HG03039 (cell line): ENCODE results near the gene FMNL1.

Experiments
- ATAC-seq: cut with Tn5 transposase; IDR thresholded peaks from one replicate; pipeline ENCODE4 v1.9.1; 2021; ENCODE audit warnings: mild to moderate bottlenecking, moderate library complexity; ENCODE audit not compliant: unreplicated experiment

FMNL1 gene

DNA sequence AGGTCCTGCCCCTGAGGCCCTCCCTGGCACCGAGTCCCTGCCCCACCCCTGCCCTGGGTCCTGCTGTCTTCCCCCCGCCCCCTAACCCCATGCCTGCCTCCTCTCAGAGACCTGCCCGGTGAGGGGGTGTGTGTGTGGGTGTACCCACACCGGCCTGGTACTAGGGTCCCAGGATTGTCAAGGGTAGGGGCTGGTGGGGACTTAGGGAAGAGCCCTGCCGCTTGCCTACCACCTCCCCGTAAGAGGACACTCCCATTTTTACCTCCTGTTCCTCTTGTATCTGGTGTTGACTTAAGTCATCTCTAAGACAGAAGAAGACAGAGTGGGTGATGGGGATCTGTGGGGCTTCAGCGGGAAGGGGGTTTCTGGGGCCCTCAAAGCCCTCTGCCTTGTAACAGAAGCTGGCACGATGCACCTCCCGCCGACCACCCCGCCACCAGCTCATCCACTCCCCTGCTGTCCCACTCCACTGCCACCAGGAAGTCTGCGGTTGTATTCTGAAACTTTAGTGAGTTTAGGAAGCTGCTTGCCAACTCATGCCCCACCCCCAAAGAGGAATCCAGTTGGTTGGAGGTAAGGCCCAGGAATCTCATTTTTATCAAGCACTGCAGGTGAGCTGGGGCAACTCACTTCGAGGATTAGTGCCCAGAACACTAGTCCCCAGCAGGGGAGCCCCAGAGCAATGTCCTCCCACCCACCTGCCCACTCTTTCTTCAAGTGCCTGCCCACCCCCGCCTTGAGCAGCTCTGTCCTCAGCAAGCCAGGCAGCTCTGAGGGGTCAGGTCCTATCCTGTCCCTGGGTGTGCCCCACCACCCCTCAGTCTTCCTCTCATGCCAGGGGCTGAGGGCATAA lies 34.7 kb downstream of the FMNL1 start:
- ATAC-seq, result no peak

DNA sequence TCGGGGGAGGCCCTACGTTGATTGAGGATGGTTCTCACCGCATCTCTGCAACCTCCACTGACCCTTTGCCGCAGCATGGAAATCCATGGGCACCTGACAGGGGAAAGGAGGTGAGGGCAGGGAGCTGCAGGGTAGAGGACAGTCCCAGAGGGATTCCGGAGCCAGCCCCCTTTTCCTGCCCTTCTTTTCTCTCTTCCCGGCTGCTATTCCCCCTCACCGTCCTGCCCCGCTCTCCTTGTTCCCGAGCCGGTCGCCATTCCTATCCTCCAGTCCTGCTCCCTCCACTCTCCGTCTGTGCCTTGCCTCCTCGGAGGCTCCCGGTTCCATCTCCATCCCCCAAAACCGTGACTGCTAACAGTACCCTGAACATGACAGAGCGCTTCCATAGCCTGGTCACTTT lies 35.4 kb downstream of the FMNL1 start:
- no peak for ATAC-seq

DNA sequence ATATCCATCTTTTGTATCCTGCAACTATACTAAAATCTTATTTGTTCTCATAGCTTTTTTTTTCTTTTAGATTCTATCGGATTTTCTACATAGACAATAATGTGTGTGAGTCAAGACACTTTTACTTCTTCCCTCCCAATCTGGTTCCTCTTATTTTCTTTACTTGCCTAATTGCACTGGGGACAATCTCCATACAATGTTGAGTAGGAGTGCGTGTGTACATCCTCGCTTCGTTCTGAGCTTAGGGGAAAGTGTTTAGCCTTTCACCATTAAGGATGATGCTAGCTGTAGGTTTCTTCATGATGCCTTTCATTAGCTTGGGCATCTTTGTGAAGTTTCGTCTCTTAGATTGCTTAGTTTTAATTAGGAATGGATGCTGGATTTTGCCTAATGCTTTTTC lies 37.3 kb downstream of the FMNL1 start:
- no peak for ATAC-seq

DNA sequence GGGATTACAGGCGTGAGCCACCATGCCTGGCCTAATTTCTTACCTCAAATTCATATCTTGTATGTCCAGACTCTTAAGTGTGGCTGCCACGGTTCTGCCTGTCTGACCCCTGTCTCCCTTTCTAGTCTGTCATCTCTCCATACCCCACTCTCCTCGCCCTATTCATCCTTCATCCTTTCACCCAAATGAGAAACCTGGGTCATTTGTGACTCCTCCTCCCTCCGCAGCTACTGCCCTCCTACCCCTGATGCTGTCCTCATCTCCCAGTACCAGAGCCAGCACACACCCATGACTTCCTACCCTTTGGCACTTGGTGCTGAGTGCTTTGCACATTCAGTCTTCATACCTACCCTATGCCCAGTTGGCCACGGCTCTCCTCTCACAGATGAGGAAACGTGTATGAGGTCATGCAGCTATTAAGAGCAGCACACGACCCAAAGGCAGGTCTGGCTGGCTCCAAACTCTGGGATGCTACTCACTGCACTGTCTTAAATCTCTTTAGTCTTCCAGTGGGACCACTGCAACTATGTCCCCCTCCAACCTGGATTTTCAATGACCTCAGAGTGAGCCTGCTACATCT lies 38.6 kb downstream of the FMNL1 start:
- ATAC-seq, result no peak

GRCh38 chr17:45261577-45262515 lies 40.2 kb downstream of the FMNL1 start, which contains the start of gene SPATA32:
SPATA32 (minus strand) TSS chr17:45262094; CDS start chr17:45262016, 78 bp downstream.
- no peak for ATAC-seq

GRCh38 chr17:45262516-45263476 lies 41.1 kb downstream of the FMNL1 start:
- no peak for ATAC-seq

- no peak for ATAC-seq
These were observed 41.8 kb downstream of the FMNL1 start for GRCh38 chr17:45263477-45263860.

DNA sequence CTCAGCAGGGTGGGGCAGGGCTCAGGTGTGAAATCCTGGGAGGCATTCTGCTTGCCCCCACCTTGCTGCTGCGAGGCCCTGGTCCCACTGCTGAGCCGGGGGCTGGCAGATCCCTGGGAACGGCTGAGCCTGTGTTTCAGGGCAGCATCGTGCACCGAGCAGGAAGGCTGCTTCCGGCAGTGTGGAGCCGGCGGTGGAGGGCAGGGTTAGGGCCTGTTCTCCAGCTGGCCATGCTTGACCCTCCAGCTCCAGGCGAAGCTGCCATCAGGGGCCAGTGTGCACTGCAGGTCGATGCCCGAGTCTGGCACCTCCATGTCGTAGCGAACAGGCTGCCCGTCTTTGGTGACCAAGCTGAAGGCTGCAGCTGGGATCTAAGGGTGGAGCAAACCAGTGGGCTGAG lies 42.7 kb downstream of the FMNL1 start:
- ATAC-seq, result no peak

DNA sequence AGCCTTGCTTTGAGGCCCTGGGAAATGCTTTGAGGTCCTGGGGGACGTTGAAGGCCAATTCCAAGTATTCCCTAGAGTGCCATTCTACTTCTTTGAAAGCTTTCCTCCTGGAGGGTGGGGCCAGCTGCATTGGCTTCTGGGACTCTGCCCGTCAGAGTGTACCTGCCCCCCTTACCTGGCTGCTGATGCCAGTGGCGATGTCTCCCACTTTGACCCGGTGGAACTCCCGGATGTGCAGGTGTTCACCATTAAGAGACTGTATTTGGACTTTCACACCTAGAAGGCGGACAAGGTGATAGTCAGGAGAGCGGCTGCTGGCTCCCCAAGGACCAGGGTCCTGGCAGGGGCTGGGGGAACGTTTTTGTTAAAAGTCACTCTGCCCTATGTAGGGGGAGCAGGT lies 43.3 kb downstream of the FMNL1 start:
- no peak for ATAC-seq

GRCh38 chr17:45265821-45266220 lies 44.1 kb downstream of the FMNL1 start:
- ATAC-seq, result no peak

DNA sequence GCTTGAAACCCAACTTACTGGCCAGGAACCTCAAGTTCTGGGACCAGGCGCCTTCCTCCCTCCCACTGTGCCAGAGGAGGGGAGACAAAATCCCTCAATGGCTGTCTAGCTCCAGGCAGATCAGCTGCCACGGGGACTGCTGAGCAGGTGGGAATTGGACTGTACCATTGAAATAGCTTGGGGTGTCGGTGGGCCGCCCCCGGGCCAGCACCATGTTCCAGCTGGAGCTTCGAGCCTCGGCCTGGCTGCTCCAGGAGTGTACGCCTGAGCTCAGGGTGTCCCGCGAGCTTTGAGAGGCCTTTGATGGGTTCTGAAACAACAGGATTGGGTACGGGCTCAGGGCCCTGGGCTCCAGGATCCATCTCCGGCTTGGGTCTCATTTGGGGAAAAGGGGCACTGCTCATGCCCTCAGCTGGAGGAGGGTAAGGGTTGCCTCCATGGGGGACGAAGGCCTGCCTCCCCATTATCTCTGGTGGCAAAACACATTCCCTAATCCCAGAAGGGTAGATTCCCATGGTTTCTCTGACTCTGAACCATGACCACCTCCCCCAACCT lies 44.8 kb downstream of the FMNL1 start:
- ATAC-seq, result no peak

DNA sequence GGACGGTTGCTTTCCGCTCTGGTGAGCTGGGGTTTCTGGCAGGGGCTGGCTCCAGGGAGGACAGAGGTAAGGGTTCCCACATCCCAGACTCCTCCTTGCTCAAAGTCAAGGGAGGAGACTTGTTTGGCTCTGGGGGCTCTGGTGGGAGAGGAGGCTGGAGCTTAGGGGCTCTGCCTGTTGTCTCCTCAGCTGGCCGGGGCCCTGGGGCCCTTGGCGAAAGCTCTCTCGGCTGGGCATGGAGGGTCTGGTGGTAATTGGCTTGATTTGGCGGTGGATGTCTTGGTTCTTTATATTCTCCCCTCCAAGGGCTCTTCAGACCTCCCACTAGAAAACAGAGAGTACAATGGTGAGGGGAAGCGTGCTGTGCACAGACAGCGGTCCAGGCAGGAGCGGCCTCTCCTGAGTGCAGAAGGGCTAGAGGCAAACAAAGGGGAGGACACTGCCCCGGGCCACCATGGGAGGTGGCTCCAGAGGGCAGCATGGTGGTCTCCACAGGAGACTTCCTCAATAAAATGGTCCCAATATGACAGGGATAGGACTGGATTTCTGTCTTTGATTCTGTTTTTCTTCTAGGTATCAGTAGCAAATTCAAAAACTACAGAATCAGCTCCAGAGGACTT lies 45.9 kb downstream of the FMNL1 start:
- ATAC-seq, result no peak

DNA sequence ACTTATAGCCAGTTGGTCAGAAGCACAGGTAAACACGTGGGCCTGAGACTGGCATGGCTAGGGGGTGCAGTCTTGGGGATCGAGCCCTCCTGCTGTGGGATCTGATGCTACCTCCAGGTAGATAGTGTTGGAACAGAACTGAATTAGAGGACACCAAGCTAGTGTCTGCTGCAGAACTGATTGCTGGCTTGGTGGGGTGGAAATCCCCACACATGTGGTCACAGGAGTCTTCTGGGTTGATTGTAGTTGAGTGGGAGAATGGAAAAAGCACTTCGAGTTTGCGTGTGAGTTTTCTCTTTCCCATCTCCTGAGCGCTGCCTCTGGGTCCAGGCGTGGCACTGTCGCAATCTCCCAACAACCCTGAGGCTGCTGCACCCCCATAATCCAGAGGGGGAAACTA lies 48.2 kb downstream of the FMNL1 start:
- ATAC-seq, result no peak

DNA sequence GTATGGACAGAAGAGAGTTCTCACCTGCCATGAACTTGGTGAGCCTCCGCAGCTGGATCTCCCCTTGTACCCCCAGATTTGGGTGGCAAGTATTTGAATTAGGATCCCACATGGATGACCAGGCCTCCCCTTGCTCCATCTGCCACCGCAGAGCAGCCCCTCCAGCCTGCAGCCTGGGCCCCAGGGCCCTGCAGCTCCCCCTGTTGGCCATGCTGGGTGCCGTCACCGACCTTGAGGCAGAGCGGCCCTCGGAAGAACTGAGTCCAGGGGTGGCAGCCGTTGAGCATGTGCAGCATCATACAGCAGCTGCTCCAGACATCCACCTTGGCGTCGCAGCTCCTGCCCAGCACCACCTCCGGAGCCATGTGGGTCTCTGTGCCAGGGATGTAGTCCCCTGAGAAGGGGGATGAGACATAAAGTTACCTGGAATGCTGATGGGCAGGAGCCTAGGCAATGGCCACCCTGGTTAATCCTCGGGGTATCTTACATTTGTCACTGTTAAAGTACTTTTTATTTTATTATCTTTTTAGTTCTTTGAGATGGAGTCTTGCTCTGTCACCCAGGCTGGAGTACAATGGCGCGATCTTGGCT lies 49.2 kb downstream of the FMNL1 start:
- ATAC-seq, result no peak

GRCh38 chr17:45271603-45272002 lies 49.9 kb downstream of the FMNL1 start:
- no peak for ATAC-seq

- no peak for ATAC-seq
These were observed 51.9 kb downstream of the FMNL1 start for GRCh38 chr17:45273551-45273957.

GRCh38 chr17:45274033-45274432 lies 52.3 kb downstream of the FMNL1 start:
- no peak for ATAC-seq

DNA sequence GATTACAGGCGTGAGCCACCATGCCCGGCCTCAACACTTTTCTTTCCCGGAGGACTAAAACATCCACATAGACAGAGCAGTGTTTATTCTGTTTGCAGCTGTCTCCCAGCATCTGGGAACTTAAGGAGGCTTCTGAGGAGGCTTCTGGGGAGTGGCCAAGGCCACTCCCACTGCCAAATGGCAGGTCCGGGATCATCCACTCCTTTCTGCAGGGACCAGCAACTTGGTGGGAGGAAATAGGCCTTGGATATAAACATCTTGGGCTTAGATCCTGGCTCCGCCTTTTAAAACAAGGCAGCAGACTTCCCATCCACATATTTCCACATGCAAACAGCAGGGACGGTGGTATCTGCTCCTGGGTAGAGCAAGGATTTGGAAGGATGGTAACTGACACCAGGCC lies 54.3 kb downstream of the FMNL1 start:
- ATAC-seq, result no peak

DNA sequence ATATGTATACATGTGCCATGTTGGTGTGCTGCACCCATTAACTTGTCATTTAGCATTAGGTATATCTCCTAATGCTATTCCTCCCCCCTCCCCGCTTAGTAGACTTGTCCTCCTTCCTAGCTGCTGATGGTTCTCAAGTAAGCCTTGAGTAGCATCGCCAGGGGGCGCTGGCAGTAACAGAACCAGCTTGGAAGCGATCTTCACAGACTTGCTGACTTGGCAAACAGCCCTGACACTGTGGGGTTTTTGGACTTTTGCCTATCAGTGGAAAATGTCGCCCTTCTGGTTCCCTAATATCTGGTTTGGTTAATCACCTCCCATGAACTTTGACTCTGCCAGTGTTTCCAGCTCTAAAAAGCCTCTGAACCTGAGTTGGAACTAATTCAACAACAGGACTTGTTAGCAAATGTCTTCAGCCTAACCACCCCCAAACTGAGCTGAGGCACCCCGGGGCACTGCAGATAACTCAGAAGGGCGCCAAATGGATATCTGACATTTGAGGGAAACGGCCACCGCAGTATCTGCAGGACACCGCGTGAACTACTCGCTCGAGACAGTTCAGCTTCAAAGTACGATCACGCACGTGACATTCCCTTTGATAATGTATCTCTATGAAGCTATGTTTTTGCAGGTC lies 55.6 kb downstream of the FMNL1 start:
- no peak for ATAC-seq
